Measurements from ENCODE around the gene TMEM229B.
A peak's percentile ranks its signal among the peaks of the same experiment; 100 is the strongest.

The TMEM229B gene

GRCh38 chr14:67485501-67486095 is 2.9 kb downstream of the TMEM229B start:
- DNase-seq, result peak; percentile 42

GRCh38 chr14:67483579-67484285 is 4.8 kb downstream of the TMEM229B start:
- DNase-seq, result no peak

GRCh38 chr14:67482231-67483164 is 6.0 kb downstream of the TMEM229B start:
- DNase-seq, result no peak

GRCh38 chr14:67480011-67480410 is 8.5 kb downstream of the TMEM229B start:
- no peak for DNase-seq

GRCh38 chr14:67478800-67479084 is 9.8 kb downstream of the TMEM229B start:
- no peak for DNase-seq

- DNase-seq, result no peak
Measured at GRCh38 chr14:67477926-67478799, 10.4 kb downstream of the TMEM229B start.

GRCh38 chr14:67474366-67474765 is 14.2 kb downstream of the TMEM229B start:
- no peak for DNase-seq

GRCh38 chr14:67473290-67474082 is 15.0 kb downstream of the TMEM229B start:
- DNase-seq, result no peak

GRCh38 chr14:67472726-67473125 is 15.8 kb downstream of the TMEM229B start:
- no peak for DNase-seq

- no peak for DNase-seq
Measured at GRCh38 chr14:67469954-67470353, 18.6 kb downstream of the TMEM229B start.

GRCh38 chr14:67468378-67468730 is 20.2 kb downstream of the TMEM229B start:
- DNase-seq, result no peak

- DNase-seq, result no peak
Measured at GRCh38 chr14:67467134-67467533, 21.4 kb downstream of the TMEM229B start.

GRCh38 chr14:67464879-67465278 is 23.6 kb downstream of the TMEM229B start:
- no peak for DNase-seq

GRCh38 chr14:67464377-67464776 is 24.1 kb downstream of the TMEM229B start:
- DNase-seq, result no peak

- DNase-seq, result no peak
Measured at GRCh38 chr14:67463900-67464299, 24.6 kb downstream of the TMEM229B start.

- DNase-seq, result no peak
Measured at GRCh38 chr14:67461996-67462395, 26.5 kb downstream of the TMEM229B start.

- DNase-seq, result no peak
Measured at GRCh38 chr14:67461341-67461985, 27.1 kb downstream of the TMEM229B start.

GRCh38 chr14:67459336-67459735 is 29.2 kb downstream of the TMEM229B start:
- DNase-seq, result no peak

GRCh38 chr14:67457782-67458181 is 30.7 kb downstream of the TMEM229B start:
- no peak for DNase-seq

- no peak for DNase-seq
Measured at GRCh38 chr14:67456732-67457131, 31.8 kb downstream of the TMEM229B start.

- DNase-seq, result no peak
Measured at GRCh38 chr14:67453575-67454300, 34.8 kb downstream of the TMEM229B start.
